Brain microvascular endothelial cell (primary cell): ENCODE measurements around the gene HABP4.

Source experiments
- DNase-seq: peaks from one replicate; pipeline ENCODE4 v3.0.0-alpha.2; 2020
- H3K27ac ChIP-seq: fragments of 250-450 bp; sonication (Bioruptor Pico); 2 replicates; pipeline ENCODE4 v1.5.1; 2020; ENCODE audit warnings: mild to moderate bottlenecking, moderate library complexity
- H3K27me3 ChIP-seq: fragments of 250-450 bp; sonication (Bioruptor Pico); replicated peaks from 2 replicates; pipeline ENCODE4 v1.5.1; 2020; ENCODE audit warnings: mild to moderate bottlenecking
- H3K36me3 ChIP-seq: fragments of 250-450 bp; sonication (Bioruptor Pico); replicated peaks from 2 replicates; pipeline ENCODE4 v1.5.1; 2020; ENCODE audit warnings: mild to moderate bottlenecking
- H3K4me3 ChIP-seq: 2 replicates; pipeline ENCODE4 v1.5.1; 2011; ENCODE audit warnings: low read depth, mild to moderate bottlenecking, control low read depth, low read length, moderate library complexity
- in situ Hi-C: cut with HindIII; loops from 2 replicates; pipeline ENCODE4 v1.10.0; 2017; ENCODE audit warnings: low sequenced_read_pairs, low pct_ligation_motif_present
- TF ChIP-seq, protein P1 (sequence below): IDR thresholded peaks from 2 replicates; pipeline ENCODE4 v1.5.1; 2011; ENCODE audit warnings: low read depth, mild to moderate bottlenecking, moderate library complexity, low read length, control low read depth, inconsistent platforms; ENCODE audit errors: missing control alignments

The HABP4 gene

DNA sequence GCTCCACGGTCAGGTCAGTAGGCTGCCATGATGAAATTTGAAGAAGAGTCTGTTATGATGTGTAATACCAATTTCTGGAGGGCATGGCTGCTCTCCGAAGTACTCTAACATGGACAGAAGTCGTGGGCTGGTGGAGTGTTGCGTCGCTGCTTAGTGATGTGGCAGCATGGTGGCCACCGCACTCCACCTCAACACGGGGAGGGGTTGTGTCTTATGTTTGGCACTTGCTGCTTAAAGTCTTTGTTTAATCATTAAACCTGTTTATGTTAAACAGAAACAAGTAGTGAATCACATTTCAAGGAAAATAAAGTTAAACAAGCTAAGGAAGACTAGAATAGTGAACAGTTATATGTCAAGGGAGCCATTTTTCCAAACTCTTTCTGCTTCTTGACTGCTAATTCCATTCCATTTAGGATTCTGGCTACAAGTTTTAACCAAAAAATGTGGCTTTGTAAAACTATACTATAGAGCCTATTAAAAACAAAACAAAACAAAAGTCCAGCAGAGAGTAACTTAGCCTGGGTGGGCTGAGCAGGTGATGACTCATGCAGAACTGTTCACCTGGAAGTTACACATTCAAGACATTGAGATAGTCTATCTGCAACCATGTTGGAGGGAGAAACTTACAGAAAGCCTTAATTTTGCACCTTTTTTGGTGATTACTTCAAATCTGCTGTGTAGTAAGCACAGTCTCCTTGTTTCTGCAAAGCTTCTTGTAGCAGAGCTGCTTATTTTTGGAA, 9.5 kb downstream of the HABP4 start:
- TF ChIP-seq, protein P1, sequence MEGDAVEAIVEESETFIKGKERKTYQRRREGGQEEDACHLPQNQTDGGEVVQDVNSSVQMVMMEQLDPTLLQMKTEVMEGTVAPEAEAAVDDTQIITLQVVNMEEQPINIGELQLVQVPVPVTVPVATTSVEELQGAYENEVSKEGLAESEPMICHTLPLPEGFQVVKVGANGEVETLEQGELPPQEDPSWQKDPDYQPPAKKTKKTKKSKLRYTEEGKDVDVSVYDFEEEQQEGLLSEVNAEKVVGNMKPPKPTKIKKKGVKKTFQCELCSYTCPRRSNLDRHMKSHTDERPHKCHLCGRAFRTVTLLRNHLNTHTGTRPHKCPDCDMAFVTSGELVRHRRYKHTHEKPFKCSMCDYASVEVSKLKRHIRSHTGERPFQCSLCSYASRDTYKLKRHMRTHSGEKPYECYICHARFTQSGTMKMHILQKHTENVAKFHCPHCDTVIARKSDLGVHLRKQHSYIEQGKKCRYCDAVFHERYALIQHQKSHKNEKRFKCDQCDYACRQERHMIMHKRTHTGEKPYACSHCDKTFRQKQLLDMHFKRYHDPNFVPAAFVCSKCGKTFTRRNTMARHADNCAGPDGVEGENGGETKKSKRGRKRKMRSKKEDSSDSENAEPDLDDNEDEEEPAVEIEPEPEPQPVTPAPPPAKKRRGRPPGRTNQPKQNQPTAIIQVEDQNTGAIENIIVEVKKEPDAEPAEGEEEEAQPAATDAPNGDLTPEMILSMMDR: no peak
- Histone ChIP-seq H3K27ac (no peak overlapping the region), H3K4me3 (no peak overlapping the region), H3K36me3 (no peaks in the 10 kb centered on the region), H3K27me3 (no peaks in the 10 kb centered on the region)
- in situ Hi-C loops: no loop called here
- no peak for DNase-seq

DNA sequence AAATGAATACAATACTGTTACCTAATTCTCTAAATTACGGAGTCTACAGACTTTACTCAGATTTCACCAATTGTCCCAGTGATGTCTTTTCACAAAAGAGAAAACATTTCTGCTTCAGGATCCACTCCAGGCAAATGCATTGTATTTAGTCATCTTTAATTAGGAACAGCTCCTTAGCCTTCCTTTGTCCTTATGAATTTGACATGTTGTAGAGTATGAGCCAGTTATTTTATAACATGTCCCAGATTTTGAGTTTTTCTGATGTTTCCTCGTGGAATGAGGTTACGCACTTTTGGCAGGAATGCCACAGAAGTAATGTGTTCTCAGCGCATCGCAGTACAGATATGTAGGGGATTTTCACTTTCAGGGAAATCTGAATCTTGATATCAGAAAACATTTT, 10.5 kb downstream of the HABP4 start:
- in situ Hi-C loops: no loop called here
- TF ChIP-seq, protein P1: no peak
- Histone ChIP-seq H3K36me3 (no peaks in the 10 kb centered on the region), H3K27me3 (no peaks in the 10 kb centered on the region), H3K4me3 (no peak overlapping the region), H3K27ac (no peak overlapping the region)
- DNase-seq: no peak

DNA sequence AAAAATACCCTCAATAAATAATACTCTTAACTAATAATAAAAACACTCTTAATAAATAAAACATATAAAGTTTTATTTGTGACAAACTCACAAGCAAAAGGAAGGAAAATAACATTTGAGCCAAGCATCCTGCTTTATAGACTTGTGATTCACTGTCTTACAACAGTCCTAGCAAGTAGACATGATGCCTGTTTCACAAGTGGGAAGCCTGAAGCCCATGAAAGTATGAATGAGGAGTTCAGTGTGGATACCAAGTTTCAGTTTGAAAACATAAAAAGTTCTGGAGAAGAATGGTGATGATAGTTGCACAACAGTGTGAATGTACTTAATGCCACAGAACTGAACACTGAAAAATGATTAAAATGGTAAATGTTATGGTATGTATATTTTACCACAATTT, 10.9 kb downstream of the HABP4 start:
- in situ Hi-C loops: no loop called here
- TF ChIP-seq, protein P1: no peak
- Histone ChIP-seq H3K36me3 (no peaks in the 10 kb centered on the region), H3K27me3 (no peaks in the 10 kb centered on the region), H3K27ac (no peak overlapping the region), H3K4me3 (no peak overlapping the region)
- DNase-seq: no peak

DNA sequence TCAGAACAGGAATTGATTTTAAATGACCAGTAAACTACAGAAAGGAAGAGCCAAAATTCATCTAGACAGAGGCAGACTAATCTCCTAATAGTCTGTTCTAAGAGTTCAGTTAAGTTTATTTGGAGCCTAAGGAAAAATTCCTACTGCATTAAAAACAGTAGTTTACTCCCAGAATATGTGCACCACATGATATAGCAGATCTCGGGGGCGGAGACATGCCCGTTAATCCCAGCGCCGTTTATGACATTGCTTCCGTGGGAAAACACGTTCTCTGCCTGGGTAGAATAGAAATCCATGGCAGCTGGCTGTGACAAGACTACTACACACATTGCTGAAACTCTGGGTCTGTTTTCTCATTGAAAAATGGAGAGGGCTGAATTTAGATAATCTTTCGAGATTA, 11.4 kb downstream of the HABP4 start:
- in situ Hi-C loops: no loop called here
- no peaks in the 10 kb centered on the region for H3K36me3 ChIP-seq
- DNase-seq: no peak
- TF ChIP-seq, protein P1: no peak
- no peak overlapping the region for H3K4me3 ChIP-seq
- no peaks in the 10 kb centered on the region for H3K27me3 ChIP-seq
- H3K27ac ChIP-seq: no peak overlapping the region

DNA sequence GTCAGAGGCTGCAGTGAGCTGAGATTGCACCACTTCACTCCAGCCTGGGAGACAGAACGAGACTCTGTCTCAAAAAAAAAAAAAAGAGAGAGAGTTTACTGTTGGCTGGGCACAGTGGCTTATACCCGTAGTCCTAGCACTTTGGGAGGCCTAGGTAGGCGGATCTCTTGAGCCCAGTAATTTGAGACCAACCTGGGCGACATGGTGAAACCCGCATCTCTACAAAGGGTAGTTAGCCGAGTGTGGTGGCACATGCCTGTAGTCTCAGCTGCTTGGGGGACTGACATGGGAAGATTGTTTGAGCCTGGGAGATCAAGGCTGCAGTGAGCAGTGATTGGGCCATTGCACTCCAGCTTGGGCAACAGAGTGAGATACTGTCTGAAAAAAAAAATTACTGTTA, 12.6 kb downstream of the HABP4 start:
- in situ Hi-C loops: no loop called here
- Histone ChIP-seq H3K4me3 (no peak overlapping the region), H3K27me3 (no peaks in the 10 kb centered on the region), H3K27ac (no peak overlapping the region), H3K36me3 (no peaks in the 10 kb centered on the region)
- DNase-seq: no peak
- TF ChIP-seq, protein P1: no peak

DNA sequence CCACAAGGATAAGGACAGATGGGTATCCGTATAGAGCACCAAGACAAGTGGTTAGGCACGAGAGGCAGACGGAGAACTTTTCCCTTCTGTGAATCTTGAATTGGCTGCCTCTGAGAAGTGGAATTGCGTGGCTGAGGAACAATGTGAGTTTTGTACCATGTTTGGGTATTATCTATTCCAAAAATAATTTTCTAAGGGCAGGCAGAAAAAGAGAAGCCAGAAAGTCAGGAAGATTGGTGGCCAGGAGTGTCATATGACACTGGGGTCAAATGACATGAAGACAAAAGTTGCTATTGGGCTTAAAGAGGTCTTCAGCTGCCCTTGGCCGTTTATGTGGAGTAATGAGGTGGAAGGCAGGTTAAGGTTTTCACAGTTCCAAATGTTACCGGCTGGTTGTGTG, 14.5 kb downstream of the HABP4 start:
- TF ChIP-seq, protein P1: no peak
- no peak for DNase-seq
- H3K27ac ChIP-seq: no peak overlapping the region
- peaks cover 2% of the 10 kb centered on the region for H3K36me3 ChIP-seq
- in situ Hi-C loops: no loop called here
- no peak overlapping the region for H3K4me3 ChIP-seq
- no peaks in the 10 kb centered on the region for H3K27me3 ChIP-seq
